Activated naive CD8-positive, alpha-beta T cell treated with anti-CD3 and anti-CD28 coated beads, Interleukin-2, amount 50 U/mL, for 16 hours (primary cell): ENCODE results near the gene CD14.
"Not testable (repeated sequence)": the region's sequence is repeated elsewhere in the genome, so short reads cannot be mapped to it uniquely, and the experiment has no call there.

ENCODE experiments used
- DNase-seq: peaks from one replicate; pipeline ENCODE4 v3.0.0-alpha.2; 2020; ENCODE audit warnings: low read depth, low spot score

The CD14 gene

GRCh38 chr5:140596321-140596741 is 36.6 kb downstream of the CD14 start:
- DNase-seq: no peak

- DNase-seq: no peak
Measured at GRCh38 chr5:140595538-140596300, 37.3 kb downstream of the CD14 start.

GRCh38 chr5:140594169-140594568 is 38.8 kb downstream of the CD14 start:
- DNase-seq: no peak

- DNase-seq: not testable (repeated sequence)
Measured at GRCh38 chr5:140593070-140593469, 39.9 kb downstream of the CD14 start.

- no peak for DNase-seq
Measured at GRCh38 chr5:140591747-140592372, 41.1 kb downstream of the CD14 start.

GRCh38 chr5:140590861-140591260 is 42.1 kb downstream of the CD14 start:
- no peak for DNase-seq

GRCh38 chr5:140588311-140589070 is 44.5 kb downstream of the CD14 start:
- no peak for DNase-seq

- no peak for DNase-seq
Measured at GRCh38 chr5:140587495-140587894, 45.5 kb downstream of the CD14 start.
